B cell (primary cell): ENCODE measurements around the gene KRT9. TPM values are rescaled to one million over a fixed set of nuclear protein-coding genes. Genes with fewer than 3 reads are reported as not detected.
A peak's percentile ranks its signal among the peaks of the same experiment; 100 is the strongest.

Experiments used
- ATAC-seq: fragments of 200-7000 bp; cut with Tn5 transposase; one replicate; pipeline ENCODE4 v1.10.0; 2021; ENCODE audit warnings: low read depth, mild to moderate bottlenecking, moderate number of reproducible peaks, moderate library complexity
- CTCF ChIA-PET: fragments of 350-600 bp; sonication (Branson Sonifier 250); formaldehyde crosslinking; loops from one replicate; lab custom pipeline; 2021; ENCODE audit warnings: antibody characterized with exemption, inconsistent platforms; lab: Charles Lee
- POLR2A ChIA-PET: fragments of 350-600 bp; sonication (Branson Sonifier 250); formaldehyde crosslinking; loops from one replicate; lab custom pipeline; 2021; ENCODE audit warnings: antibody characterized with exemption; lab: Charles Lee
- DNase-seq: peaks from one replicate; pipeline ENCODE4 v3.0.0; 2013
- H2AFZ ChIP-seq: 2 replicates; pipeline ENCODE4 v1.6.1; 2012; ENCODE audit warnings: mild to moderate bottlenecking, low read depth, low read length; ENCODE audit not compliant: insufficient read depth, poor library complexity, severe bottlenecking
- H3K27ac ChIP-seq, 2 donors: 1 replicate in 1 of 2; 2 replicates in 1 of 2; pipeline ENCODE4 v1.5.1; 2012 to 2013; ENCODE audit warnings: low read length in 2 of 2, mild to moderate bottlenecking in 2 of 2, moderate library complexity in 1 of 2
- H3K27me3 ChIP-seq, 4 experiments: fragments of 200-600 bp in 1 of 4; sonication (generic) in 1 of 4; replicated peaks in 1 of 4; 1 replicate in 2 of 4; 2 replicates in 2 of 4; pipeline versions ENCODE4 v1.6.1 to v1.7.0; 2013 to 2016; ENCODE audit warnings: low read length in 3 of 4, mild to moderate bottlenecking in 2 of 4, mixed read lengths in 1 of 4, moderate library complexity in 1 of 4; ENCODE audit not compliant: insufficient read depth in 4 of 4, control insufficient read depth in 3 of 4; ENCODE audit errors: control extremely low read depth in 1 of 4
- H3K36me3 ChIP-seq, 2 experiments: replicated peaks in 1 of 2; 1 replicate in 1 of 2; 2 replicates in 1 of 2; pipeline versions ENCODE4 v1.6.1 to v1.7.1; 2013; ENCODE audit warnings: low read length in 1 of 2; ENCODE audit not compliant: insufficient read depth in 2 of 2, control insufficient read depth in 1 of 2; ENCODE audit errors: control extremely low read depth in 1 of 2, extremely low read depth in 1 of 2
- H3K4me1 ChIP-seq, 2 donors: fragments of 200-600 bp in 1 of 2; sonication (generic) in 1 of 2; 1 replicate in 1 of 2; 2 replicates in 1 of 2; pipeline versions ENCODE4 v1.5.1 to v1.6.1; 2013 to 2017; ENCODE audit warnings: low read length in 2 of 2; ENCODE audit not compliant: control insufficient read depth in 2 of 2, insufficient read depth in 2 of 2
- H3K4me2 ChIP-seq: replicated peaks from 2 replicates; pipeline ENCODE3; 2012; ENCODE audit warnings: mild to moderate bottlenecking, low read depth, low read length; ENCODE audit not compliant: poor library complexity, severe bottlenecking
- H3K4me3 ChIP-seq, 5 experiments: fragments of 200-600 bp in 1 of 5; sonication (generic) in 1 of 5; 1 replicate in 3 of 5; 2 replicates in 2 of 5; pipeline versions ENCODE4 v1.5.1 to v1.7.0; 2011 to 2016; ENCODE audit warnings: low read length in 4 of 5, mild to moderate bottlenecking in 4 of 5, low read depth in 2 of 5, control low read depth in 1 of 5, moderate library complexity in 1 of 5; ENCODE audit not compliant: insufficient read depth in 1 of 5; ENCODE audit errors: control extremely low read depth in 1 of 5, extremely low read depth in 1 of 5
- H3K79me2 ChIP-seq: fragments of 200-600 bp; sonication (generic); one replicate; pipeline ENCODE4 v1.6.0; 2016; ENCODE audit warnings: low read length; ENCODE audit not compliant: control insufficient read depth, insufficient read depth
- H3K9ac ChIP-seq: fragments of 200-600 bp; sonication (generic); 2 replicates; pipeline ENCODE4 v1.6.1; 2017; ENCODE audit warnings: mild to moderate bottlenecking, low read length, moderate library complexity
- H3K9me3 ChIP-seq, 3 donors: one replicate each; pipeline versions ENCODE4 v1.6.1 to v1.7.1; 2013; ENCODE audit warnings: low read length in 2 of 3; ENCODE audit not compliant: control insufficient read depth in 2 of 3, insufficient read depth in 1 of 3; ENCODE audit errors: control extremely low read depth in 1 of 3
- H4K20me1 ChIP-seq: 2 replicates; pipeline ENCODE4 v1.6.0; 2012; ENCODE audit warnings: mild to moderate bottlenecking, low read length; ENCODE audit not compliant: insufficient read depth, control insufficient read depth, poor library complexity, severe bottlenecking
- H3K27ac Mint-ChIP-seq: one replicate; pipeline ENCODE4 v1.8.0; 2021; ENCODE audit warnings: mixed read lengths
- H3K27me3 Mint-ChIP-seq: one replicate; pipeline ENCODE4 v1.8.0; 2021; ENCODE audit warnings: mixed read lengths
- H3K4me1 Mint-ChIP-seq: one replicate; pipeline ENCODE4 v1.8.0; 2021; ENCODE audit warnings: mixed read lengths
- H3K4me3 Mint-ChIP-seq: one replicate; pipeline ENCODE4 v1.8.0; 2021; ENCODE audit warnings: mixed read lengths
- H3K9me3 Mint-ChIP-seq: one replicate; pipeline ENCODE4 v1.8.0; 2022; ENCODE audit warnings: mixed read lengths; ENCODE audit not compliant: insufficient read depth
- EZH2 ChIP-seq: IDR thresholded peaks from 2 replicates; pipeline ENCODE4 v1.6.1; 2012; ENCODE audit warnings: borderline replicate concordance, low read depth, mild to moderate bottlenecking, moderate library complexity, low read length; ENCODE audit not compliant: insufficient read depth, poor library complexity, severe bottlenecking
- WGBS: methylation state at CpG from one replicate; pipeline ENCODE4 v1.1.5; 2013; ENCODE audit warnings: missing lambda C conversion rate; ENCODE audit not compliant: insufficient coverage; 5-methylcytosine and 5-hydroxymethylcytosine counted together
- intact Hi-C: fragments of 100-400 bp; cut with micrococcal nuclease; formaldehyde crosslinking; loops from one replicate; pipeline ENCODE4 v1.10.0; 2022
- polyA plus RNA-seq: library from polyadenylated mRNA; depleted of rRNA; stranded (reverse); fragments of >200 nt; gene quantifications from 2 replicates; pipeline ENCODE4 v1.2.3, GENCODE V29; 2012
- total RNA-seq, 2 donors: library from RNA; stranded (reverse); fragments of 120-200 nt in 1 of 2; gene quantifications; 1 replicate in 1 of 2; 2 replicates in 1 of 2; pipeline versions ENCODE4 v1.2.3 to v1.2.4, GENCODE V29; 2013 to 2022
- TF ChIP-seq, protein P1 (sequence below): fragments of 200-600 bp; IDR thresholded peaks from one replicate; pipeline ENCODE4 v1.8.0; 2022; ENCODE audit warnings: antibody characterized with exemption, mild to moderate bottlenecking

Gene KRT9
- total and polyA plus RNA-seq, 2 donors (not counting 1 experiment from before 2014, with no cell fraction given): not detected

DNA sequence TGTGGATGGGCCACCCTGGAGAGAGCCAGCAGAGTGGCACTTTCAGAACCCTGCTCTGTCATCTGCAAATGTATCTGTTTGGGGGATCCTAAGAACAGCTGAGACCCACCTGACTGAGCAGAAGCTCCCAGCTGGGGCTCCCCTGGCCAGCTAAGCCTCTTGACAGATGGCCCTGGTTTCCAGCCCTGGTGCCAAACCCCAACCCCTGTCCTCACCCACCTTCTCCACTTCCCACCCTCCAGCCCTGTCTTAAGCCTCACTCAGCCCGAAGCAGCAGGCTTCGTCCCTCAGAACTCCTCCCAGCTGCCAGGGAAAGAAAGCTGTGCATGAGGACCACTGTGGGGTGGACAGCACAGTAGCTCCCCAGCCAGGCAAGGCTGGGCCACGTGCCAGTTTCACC, 3.5 kb upstream of the KRT9 start:
- Histone ChIP-seq H3K4me1 (no peaks in the 10 kb centered on the region), H3K27ac (no peak overlapping the region), H3K27me3 (peaks cover 0 to 48% (median 8%) of the 10 kb centered on the region in 4 experiments), H3K36me3 (no peaks in the 10 kb centered on the region), H2AFZ (no peak overlapping the region), H3K4me3 (no peak overlapping the region), H3K79me2 (no peaks in the 10 kb centered on the region), H3K9me3 (peaks cover 0 to 5% (median 0%) of the 10 kb centered on the region in 3 donors), H3K9ac (no peak overlapping the region), H3K4me2 (no peak overlapping the region), H4K20me1 (no peaks in the 10 kb centered on the region)
- Mint-ChIP-seq H3K27me3 (peaks cover 45% of the 10 kb centered on the region), H3K27ac (no peak overlapping the region), H3K4me3 (no peak overlapping the region), H3K4me1 (no peaks in the 10 kb centered on the region), H3K9me3 (no peaks in the 10 kb centered on the region)
- POLR2A ChIA-PET: no interaction called here
- intact Hi-C loops: no loop called here
- ATAC-seq (no peak), DNase-seq (no peak)
- WGBS: 85% methylated on average over 3 of the region's 3 CpGs
- CTCF ChIA-PET: no interaction called here
- TF ChIP-seq, protein P1, sequence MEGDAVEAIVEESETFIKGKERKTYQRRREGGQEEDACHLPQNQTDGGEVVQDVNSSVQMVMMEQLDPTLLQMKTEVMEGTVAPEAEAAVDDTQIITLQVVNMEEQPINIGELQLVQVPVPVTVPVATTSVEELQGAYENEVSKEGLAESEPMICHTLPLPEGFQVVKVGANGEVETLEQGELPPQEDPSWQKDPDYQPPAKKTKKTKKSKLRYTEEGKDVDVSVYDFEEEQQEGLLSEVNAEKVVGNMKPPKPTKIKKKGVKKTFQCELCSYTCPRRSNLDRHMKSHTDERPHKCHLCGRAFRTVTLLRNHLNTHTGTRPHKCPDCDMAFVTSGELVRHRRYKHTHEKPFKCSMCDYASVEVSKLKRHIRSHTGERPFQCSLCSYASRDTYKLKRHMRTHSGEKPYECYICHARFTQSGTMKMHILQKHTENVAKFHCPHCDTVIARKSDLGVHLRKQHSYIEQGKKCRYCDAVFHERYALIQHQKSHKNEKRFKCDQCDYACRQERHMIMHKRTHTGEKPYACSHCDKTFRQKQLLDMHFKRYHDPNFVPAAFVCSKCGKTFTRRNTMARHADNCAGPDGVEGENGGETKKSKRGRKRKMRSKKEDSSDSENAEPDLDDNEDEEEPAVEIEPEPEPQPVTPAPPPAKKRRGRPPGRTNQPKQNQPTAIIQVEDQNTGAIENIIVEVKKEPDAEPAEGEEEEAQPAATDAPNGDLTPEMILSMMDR: no peak

DNA sequence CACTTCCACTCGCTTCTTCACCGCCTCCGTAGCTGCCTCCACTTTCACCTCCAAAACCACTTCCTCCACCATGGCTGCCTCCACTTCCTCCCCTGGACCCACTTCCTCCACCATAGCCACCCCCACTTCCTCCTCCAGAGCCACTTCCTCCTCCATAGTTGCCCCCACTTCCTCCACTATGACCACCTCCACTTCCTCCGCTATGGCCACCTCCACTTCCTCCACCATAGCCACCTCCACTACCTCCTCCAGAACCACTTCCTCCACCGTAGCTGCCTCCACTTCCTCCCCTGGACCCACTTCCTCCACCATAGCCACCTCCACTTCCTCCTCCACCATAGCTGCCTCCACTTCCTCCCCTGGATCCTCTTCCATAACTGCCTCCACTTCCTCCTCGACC, 4.5 kb downstream of the KRT9 start:
- H3K27ac ChIP-seq: peak overlapping the region; percentile 36 to 74
- no peaks in the 10 kb centered on the region for H3K4me1 ChIP-seq
- Mint-ChIP-seq H3K27me3 (peaks cover 25% of the 10 kb centered on the region), H3K4me3 (no peak overlapping the region), H3K4me1 (peaks cover 7% of the 10 kb centered on the region), H3K27ac (peak overlapping the region; percentile 46), H3K9me3 (peaks cover 7% of the 10 kb centered on the region)
- DNase-seq (no peak), ATAC-seq (no peak)
- peaks cover 0 to 18% (median 10%) of the 10 kb centered on the region in 3 donors for H3K9me3 ChIP-seq
- intact Hi-C loops: no loop called here
- POLR2A ChIA-PET: no interaction called here
- no peak overlapping the region for H3K4me3 ChIP-seq
- no peak overlapping the region for H3K9ac ChIP-seq
- no peak overlapping the region for H3K4me2 ChIP-seq
- no peaks in the 10 kb centered on the region for H3K79me2 ChIP-seq
- 54% methylated on average over 6 of the region's 6 CpGs for WGBS
- H3K27me3 ChIP-seq: peaks cover 0 to 11% (median 6%) of the 10 kb centered on the region in 4 experiments
- H2AFZ ChIP-seq: no peak overlapping the region
- CTCF ChIA-PET: no interaction called here
- H4K20me1 ChIP-seq: no peaks in the 10 kb centered on the region
- H3K36me3 ChIP-seq: no peaks in the 10 kb centered on the region
- TF ChIP-seq EZH2: no peak
